ENCODE data around the gene C6orf47.

C6orf47 gene

DNA sequence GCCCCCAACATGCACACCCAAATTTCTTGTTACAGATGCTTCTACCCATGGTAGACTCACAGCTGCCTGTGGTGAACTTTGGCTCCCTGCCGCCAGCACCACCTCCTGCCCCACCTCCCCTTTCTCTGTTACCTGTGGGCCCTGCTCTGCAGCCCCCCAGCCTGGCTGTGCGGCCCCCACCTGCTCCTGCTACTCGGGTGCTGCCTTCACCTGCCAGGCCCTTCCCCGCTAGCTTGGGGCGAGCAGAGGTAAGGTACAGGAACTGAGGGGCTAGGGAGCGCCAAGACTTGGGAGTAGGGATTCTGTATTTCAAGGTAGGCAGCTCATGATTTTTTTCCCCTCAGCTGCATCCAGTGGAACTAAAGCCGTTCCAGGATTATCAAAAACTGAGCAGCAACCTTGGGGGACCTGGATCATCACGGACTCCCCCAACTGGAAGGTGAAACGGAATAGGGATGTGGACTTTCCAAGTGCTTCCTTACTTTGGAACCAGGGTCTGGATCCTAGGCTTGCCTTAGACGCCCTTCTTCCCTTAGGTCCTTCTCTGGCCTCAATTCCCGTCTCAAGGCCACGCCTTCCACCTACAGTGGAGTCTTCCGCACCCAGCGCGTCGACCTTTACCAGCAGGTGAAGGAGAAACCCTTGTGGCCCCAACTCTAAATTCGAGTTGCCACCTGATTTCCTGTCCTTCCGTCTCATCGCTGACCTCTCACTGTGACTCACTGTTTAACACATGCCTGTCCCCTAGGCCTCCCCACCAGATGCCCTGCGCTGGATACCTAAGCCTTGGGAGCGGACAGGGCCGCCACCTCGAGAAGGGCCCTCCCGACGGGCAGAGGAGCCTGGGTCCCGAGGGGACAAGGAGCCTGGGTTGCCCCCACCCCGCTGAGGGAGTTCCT is 23.6 kb downstream of the C6orf47 start:
- in situ Hi-C loops (cut with MboI; ENCODE audit: low sequenced_read_pairs) = no loop called here

DNA sequence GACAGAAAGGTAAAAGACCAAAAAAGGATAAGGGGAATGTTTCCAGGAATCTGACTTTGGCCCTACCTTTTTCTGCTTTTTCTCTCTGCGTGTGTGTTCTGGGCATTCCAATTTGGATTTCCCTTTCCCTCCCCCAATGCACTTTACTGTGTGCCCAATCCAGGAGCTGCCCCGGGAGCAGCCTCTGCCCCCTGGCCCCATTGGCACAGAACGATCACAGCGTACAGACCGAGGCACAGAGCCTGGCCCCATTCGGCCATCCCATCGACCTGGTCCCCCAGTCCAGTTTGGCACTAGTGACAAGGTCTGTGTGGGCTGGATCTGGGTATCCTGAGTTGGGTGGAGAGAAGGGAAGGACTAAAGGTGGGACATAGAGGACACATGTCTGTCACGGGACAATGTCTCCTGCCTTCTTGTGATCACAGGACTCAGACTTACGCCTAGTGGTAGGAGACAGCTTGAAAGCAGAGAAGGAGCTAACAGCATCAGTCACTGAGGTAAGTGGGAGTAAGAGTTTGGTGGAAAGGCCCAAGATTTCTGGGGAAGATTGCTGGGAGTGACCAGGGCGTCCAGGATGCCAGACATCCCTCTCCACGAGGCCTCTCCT is 25.5 kb downstream of the C6orf47 start:
- in situ Hi-C loops (cut with MboI; ENCODE audit: low sequenced_read_pairs) = no loop called here

DNA sequence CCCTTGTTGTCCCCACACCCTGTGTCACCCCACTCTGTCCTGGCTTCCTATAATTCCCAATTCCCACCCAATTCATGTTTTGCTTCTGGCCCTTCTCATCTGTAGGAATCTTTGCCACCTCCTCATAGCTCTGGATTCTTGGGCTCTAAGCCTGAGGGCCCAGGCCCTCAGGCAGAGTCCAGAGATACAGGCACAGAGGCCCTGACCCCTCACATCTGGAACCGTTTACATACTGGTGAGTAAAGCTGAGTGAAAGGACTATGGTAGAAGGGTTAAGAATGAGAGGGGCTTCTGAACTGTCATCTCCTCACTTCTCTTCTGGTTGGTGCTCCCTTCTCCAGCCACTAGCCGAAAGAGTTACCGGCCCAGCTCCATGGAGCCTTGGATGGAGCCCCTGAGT is 26.4 kb downstream of the C6orf47 start:
- in situ Hi-C loops (cut with MboI; ENCODE audit: low sequenced_read_pairs) = no loop called here

DNA sequence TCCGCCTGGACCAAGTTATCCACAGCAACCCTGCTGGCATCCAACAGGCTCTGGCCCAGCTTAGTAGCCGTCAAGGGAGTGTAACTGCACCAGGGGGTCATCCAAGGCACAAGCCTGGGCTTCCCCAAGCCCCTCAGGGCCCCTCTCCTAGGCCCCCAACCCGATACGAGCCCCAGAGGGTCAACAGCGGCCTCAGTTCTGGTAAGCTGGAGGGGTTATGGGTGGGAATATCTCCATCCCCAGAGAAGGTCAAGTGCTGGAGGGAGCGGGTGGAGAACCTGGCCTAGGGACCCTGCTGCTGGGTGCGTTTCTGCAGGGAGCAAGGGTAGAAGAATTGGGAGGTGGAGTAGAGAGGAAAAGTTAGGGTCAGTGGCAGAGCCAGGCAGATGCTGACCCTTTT is 27.1 kb downstream of the C6orf47 start:
- in situ Hi-C loops (cut with MboI; ENCODE audit: low sequenced_read_pairs) = no loop called here

DNA sequence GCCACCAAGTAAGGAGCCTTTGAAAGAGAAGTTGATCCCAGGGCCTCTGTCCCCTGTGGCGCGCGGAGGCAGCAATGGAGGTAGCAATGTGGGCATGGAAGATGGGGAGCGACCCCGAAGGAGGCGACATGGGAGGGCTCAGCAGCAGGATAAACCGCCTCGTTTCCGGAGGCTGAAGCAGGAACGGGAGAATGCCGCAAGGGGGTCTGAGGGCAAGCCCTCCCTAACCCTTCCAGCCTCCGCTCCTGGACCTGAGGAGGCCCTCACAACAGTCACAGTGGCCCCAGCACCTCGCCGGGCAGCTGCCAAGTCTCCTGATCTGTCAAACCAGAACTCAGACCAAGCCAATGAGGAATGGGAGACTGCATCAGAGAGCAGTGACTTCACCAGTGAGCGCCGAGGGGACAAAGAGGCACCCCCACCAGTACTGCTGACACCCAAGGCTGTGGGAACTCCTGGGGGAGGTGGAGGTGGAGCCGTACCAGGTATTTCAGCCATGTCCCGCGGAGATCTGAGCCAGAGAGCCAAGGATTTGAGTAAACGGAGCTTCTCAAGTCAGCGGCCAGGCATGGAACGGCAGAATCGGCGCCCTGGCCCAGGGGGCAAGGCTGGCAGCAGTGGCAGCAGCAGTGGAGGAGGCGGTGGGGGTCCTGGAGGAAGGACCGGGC is 28.2 kb downstream of the C6orf47 start:
- in situ Hi-C loops (cut with MboI; ENCODE audit: low sequenced_read_pairs) = no loop called here

DNA sequence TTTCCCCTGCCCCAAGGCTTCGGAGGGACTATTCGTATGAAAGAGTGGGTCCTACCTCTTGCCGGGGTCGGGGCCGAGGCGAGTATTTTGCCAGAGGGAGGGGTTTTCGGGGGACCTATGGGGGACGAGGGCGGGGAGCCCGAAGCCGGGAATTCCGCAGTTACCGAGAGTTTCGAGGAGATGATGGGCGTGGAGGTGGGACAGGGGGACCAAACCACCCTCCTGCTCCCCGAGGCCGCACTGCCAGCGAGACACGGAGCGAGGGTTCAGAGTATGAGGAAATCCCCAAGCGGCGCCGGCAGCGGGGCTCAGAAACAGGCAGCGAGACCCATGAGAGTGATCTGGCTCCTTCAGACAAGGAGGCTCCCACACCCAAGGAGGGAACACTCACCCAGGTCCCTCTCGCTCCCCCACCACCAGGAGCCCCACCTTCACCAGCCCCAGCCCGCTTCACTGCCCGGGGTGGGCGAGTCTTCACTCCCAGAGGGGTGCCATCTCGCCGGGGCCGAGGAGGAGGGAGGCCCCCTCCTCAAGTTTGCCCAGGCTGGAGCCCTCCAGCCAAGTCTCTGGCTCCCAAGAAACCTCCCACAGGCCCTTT is 28.8 kb downstream of the C6orf47 start:
- in situ Hi-C loops (cut with MboI; ENCODE audit: low sequenced_read_pairs) = no loop called here

DNA sequence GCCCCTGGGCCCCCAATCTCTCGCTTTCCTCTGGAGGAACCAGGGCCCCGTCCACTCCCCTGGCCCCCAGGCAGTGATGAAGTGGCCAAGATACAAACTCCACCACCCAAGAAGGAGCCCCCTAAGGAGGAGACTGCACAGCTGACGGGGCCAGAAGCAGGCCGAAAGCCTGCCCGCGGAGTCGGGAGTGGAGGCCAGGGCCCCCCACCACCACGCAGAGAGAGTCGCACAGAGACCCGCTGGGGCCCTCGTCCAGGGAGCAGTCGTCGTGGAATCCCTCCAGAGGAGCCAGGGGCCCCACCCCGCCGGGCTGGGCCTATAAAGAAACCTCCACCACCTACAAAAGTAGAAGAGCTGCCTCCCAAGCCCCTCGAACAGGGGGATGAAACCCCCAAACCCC is 29.4 kb downstream of the C6orf47 start:
- in situ Hi-C loops (cut with MboI; ENCODE audit: low sequenced_read_pairs) = no loop called here

DNA sequence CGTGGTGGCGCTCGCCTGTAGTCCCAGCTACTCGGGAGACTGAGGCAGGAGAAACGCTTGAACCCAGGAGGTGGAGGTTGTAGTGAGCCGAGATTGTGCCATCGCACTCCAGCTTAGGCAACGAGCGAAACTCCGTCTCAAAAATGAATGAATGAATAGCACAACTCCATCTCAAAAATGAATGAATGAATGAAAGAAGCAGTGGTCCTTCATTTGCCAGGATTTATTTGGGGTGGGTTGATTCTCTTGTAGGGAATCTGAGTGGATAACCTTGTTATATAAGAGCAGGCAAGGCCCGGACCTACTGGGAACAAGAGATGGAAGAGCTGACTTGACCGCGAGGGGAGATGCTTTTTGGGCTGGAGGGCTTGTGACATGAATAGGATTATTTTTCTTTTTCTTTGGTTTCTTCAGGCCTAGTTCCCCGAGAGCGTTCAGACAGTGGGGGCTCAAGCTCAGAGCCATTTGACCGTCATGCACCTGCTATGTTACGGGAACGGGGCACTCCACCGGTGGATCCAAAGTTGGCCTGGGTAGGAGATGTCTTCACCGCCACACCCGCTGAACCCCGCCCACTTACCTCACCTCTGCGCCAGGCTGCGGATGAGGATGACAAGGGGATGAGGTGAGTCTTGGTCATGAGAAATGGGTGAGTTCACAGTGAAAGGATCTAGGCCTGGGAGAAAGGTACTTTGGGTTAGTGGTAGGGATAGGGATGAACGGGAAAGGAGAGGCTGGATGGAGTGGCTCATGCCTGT is 30.2 kb downstream of the C6orf47 start:
- in situ Hi-C loops (cut with MboI; ENCODE audit: low sequenced_read_pairs) = no loop called here

DNA sequence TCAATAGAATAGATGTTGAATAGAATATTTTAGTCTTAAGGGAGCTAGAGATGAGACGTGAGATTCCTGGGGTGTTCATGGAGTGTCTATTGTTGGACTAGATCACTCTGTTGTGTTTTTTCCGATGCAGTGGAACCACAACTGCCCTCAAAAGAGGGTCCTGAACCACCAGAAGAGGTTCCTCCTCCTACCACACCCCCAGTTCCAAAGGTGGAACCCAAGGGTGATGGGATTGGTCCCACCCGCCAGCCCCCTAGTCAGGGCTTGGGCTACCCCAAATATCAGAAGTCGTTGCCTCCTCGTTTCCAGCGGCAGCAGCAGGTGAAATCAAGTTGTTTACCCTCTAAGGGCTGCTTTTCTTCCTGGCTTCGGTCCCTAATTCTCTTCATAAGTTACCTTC is 31.6 kb downstream of the C6orf47 start:
- in situ Hi-C loops (cut with MboI; ENCODE audit: low sequenced_read_pairs) = no loop called here

DNA sequence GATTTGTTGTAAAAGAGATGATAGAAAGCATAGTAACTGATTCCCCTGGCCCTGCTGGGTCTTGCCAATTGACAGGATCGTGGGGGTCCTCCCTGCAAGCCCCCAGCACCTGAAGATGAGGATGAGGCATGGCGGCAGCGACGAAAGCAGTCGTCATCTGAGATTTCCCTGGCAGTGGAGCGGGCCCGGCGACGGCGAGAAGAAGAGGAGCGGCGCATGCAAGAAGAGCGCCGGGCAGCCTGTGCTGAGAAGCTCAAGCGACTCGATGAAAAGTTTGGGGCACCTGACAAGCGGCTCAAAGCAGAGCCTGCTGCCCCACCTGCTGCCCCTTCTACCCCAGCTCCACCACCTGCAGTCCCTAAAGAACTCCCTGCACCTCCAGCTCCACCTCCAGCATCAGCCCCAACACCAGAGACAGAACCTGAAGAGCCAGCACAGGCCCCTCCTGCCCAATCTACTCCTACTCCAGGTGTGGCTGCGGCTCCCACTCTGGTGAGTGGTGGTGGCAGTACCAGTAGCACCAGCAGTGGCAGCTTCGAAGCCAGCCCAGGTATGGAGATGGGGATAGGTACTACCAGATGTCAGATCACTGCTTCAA is 32.8 kb downstream of the C6orf47 start:
- in situ Hi-C loops (cut with MboI; ENCODE audit: low sequenced_read_pairs) = no loop called here

DNA sequence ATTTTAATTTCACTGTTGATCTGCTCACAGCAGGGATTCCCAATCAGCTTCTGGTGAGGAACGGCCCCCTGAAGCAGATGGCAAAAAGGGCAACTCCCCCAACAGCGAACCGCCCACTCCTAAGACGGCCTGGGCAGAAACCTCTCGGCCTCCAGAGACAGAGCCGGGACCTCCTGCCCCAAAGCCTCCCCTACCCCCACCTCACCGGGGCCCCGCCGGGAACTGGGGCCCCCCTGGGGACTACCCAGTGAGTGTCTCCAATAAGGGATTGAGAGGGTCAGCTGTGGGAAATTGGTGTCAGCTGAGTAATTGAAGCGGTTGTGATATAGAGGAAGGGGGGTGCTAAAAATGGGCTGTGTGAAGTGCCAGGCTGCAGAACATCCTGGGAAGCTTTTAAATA is 33.6 kb downstream of the C6orf47 start:
- in situ Hi-C loops (cut with MboI; ENCODE audit: low sequenced_read_pairs) = no loop called here

DNA sequence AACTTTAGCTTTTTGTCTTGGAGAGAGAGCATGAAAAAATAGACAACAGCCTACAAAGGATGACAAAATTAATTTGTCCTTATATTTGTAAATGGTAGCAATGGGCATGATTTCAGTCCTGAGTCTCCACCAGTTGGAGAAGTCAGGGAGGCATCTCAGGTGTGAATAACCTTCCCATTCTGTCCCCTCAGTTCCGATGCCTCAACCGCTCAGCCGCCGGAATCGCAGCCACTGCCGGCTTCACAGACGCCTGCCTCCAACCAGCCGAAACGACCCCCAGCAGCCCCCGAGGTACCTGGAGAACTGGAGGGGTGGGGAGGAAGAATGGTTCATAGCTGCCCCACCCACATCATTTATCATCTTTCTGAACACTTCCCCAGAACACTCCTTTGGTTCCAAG is 36.5 kb downstream of the C6orf47 start:
- in situ Hi-C loops (cut with MboI; ENCODE audit: low sequenced_read_pairs) = no loop called here

DNA sequence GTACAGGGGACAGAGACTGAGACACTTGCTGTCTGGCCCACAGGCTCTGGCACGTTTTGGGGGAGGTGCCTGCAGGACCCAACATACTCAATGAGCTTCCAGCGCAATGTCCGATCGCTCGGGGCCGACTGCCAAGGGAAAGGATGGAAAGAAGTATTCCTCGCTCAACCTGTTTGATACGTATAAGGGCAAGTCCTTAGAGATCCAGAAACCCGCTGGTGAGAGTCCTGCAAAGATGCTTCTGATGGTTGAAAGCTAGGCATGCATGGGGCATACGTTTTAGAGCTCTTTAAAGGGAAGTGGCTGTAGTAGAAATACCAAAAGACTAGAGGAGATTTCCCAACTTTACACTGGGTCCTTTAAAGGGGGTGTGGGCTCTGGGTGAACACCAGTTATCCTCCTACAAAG is 37.9 kb downstream of the C6orf47 start:
- in situ Hi-C loops (cut with MboI; ENCODE audit: low sequenced_read_pairs) = no loop called here

DNA sequence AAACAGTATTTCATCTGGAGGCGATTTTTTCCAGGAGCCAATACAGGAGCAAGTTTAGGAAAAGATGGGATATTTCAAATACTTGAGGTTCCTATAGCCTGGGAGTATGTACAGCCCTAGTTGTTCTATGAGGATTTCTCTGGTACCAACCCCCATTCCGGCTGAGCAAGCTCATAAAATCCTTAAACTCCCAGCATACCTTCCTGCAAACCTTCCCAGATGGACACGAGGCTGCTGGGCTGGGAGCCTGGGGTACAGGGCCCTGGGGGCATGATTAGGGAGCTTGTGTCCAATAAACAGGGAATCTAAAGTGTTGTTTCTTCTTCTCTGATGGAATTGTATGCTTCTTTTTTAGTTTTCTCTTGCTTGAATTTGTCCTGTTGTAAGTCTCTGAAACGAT is 38.6 kb downstream of the C6orf47 start:
- in situ Hi-C loops (cut with MboI; ENCODE audit: low sequenced_read_pairs) = no loop called here

DNA sequence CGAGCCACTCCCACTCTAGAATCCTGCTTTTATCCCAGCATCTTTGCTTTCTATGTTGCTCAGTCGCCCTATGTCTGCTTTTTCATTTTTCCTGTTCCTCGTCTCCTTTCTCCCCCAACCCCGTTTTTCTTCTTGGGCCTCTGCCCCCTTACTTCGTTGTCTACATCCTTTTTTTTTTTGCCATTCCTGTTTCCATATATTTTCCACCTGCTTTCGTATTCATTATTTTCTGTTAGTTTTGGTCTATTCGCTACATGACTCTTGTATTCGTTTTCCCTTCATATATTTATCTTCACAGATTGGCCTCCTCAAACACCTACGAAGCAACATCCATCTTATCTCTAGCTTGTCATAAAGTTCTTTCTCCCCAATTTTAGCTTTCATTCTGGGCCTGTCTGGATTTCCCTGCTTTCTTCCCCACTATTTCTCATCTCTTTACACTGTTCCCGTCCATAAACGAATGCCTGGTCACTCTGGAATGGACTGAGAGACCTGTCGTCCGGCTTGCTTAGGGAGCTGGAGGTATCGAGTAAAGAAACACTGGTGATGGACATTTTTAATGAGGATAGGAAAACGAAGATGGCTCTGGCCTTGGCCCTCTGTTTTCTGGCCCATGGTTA is 39.1 kb downstream of the C6orf47 start:
- in situ Hi-C loops (cut with MboI; ENCODE audit: low sequenced_read_pairs) = no loop called here

DNA sequence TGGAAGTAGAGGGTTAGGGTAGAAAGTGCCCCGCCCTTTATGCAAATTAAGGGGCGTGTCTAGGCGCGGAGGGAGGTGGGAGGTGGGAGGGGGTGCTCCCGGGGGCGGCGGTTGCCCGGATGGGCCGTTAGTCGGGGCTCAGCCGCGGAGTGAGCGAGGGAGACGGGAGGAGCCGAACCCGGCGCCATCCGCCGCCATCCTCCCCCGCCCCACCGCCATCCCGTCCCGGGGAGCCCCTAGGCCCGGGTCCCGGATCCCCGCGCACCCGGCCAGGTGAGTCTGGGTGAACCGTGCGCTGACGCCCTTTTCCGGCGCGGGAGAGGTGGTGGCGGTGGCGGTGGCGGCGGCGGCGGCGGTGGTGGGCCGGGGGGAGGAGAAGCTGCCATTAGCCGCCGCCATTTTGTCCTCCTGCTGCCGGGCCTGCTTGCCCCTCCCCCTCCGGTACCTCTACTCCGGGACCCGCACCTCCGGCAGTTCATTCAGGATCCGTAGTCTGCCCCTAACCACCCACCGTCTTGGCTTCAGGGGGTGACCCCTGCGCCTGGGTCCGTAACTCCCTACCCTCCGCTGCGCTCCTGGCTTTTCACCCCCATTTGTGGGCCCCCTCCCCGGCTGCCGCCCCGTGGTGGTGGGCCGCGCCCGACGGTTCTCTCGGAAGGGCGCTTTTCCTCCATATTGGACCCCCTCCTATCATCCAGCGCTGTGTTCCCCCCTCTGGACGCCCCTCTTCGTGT is 39.8 kb downstream of the C6orf47 start, which contains the start of gene PRRC2A:
Gene PRRC2A, plus strand, starts transcription at position 130 of the 734 bp plus-strand sequence. CDS start 2,075 bp downstream, outside the sequence.
- in situ Hi-C loops (cut with MboI; ENCODE audit: low sequenced_read_pairs) = no loop called here

DNA sequence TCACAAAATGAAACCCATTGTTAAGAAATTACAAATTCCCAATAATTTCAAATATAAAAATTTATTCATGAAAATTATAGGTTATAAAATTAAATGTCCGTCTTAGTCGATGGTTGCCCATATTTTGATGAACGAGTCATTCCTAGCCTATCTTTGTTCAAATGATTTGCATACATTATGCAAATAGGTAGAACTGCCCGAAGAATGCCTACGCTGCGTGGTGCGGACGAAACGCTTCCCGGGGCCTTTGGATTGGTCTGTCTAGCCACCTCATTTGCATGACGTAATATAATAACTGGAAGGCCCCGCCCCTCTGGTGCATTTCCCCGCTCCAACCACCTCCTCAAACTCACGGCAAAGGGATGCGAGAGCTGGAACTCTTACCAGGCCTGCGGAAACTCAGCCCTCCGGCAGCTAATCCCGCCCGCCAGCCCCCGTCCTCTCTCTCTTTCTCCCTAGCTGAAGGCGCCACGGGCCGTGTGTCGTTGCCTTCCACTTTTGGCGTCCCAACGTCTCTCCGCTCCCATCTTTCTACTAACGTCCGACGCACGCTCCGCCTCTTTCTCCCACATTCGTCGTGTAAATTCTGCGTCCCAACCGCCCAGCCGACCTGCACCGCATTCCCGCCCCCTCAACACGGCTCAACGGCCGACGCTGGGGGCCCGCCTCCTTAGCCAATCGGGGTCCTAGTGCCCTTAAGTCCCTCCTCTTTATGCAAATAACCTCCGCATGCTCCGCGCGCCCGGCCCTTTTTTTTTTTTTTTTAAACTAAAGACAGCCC is 40.6 kb downstream of the C6orf47 start:
- in situ Hi-C loops (cut with MboI; ENCODE audit: low sequenced_read_pairs) = no loop called here

DNA sequence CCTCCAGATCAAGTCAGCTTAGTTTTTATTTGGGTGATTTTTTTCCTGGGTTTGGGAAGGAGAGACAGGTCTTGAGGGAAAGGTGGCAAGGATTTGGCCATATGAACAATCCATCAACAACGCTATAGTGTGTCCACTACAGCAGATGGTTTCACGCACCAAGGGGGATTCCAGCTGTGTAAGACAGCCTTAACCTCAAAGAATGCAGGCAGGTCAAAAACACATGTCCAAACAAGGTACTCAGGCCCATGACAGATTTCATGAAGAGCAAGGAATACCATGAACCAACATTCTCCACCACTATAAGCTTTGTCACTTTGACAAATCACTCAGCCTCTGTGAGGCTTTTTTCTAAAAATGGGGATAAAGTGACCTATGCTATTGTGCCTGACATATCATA is 43.6 kb downstream of the C6orf47 start:
- in situ Hi-C loops (cut with MboI; ENCODE audit: low sequenced_read_pairs) = no loop called here
